ACHN (cell line): Measurements from ENCODE around the gene FYN.
"Not testable (repeated sequence)": the region's sequence is repeated elsewhere in the genome, so short reads cannot be mapped to it uniquely, and the experiment has no call there.

Experiments used
- DNase-seq: peaks from one replicate; pipeline ENCODE4 v3.0.0-alpha.2; 2015
- in situ Hi-C: cut with HindIII; loops from 2 replicates; pipeline ENCODE4 v1.10.0; 2017; ENCODE audit warnings: low sequenced_read_pairs, low pct_ligation_motif_present, low pct_unique_long_range_greater_than_20kb

FYN gene

DNA sequence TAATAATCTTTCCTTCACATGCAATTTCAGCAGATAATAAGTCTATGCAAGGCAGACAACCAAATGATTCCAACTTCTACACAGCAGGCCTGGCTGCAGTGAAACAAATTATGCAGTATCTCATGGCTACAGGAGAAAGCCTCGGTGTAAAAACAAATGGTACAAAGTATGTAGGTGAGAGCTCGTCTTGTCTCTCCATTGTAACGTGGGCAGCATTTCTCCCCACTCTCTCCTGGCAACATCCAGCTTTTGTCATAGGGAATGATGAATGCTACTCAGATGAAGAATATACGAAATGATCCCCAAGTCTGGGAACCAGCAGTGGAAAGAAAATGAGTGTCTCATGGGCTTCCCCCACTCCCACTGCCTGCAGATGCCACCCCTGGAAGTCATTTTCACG is 32.4 kb downstream of the FYN start:
- in situ Hi-C loops, result no loop called here
- no peak for DNase-seq

DNA sequence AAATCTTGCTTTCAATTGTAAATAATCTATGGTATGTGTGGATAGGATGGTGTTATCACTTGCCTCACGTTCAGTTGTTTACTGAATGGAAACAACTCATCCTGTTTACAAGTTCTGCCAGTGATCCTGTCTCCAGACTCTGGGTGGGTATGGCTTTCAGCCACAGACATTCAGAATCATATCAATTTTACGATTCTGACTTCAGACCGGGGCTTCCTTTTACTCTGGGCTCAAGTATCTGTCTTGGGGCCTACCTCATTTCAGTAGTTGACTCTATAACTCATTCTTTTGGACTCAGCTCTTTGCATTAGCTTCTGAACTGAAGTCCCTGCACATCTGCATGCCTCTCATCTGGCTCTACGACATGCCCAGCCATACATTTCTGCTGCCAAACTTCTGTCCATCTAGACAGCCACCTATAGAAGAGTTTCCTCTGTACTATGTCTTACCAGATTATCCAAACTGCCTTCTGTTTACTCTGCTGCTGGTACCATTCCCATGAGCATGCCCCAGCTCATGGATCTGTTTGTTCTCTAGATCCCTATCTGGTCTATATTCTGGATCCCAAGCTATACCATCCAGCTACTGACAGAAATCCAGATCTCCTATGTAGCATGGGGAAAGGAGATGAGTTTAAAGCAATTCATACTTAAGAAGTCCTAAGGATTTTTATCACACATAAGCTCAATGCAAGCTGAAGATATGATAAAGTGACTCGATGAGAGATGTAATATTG is 34.3 kb downstream of the FYN start:
- in situ Hi-C loops, result no loop called here
- no peak for DNase-seq

DNA sequence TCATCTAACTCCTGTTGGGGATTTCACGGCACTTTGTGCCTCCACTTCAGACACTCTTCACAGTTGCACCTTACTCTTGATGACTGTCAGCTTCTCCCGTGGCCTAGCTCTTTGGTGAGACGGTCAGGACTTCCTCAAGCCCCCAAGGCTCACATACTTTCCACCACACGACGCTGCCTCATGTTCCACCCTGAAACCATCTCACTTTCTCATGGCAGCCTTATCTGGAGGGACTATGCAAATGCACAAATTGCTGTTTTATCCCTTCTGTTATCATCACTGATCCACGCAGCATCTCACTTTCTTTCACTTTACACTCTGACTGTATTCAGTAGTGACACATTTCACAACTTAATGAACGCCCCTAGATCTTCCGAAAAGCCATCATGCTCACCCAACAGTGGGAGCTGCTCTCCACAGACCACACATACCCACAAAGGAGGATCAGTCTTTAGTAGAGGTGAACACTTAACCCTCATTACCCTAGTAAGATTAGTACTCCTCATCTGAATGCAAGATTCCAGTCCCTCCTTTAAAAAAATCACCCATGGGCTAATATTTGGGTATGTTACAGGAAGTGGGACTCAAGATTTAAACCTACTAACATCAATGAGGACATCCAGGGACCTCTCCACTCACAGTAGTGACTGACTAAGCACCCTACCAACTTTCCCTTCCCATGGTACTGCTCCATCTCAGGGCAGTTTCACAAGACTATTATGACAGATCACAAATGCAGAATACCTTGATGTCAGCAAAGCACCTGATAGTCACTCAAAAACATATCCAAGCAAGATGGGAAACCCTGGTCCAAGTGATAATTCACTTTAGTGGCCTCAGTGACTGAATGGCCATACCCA is 35.4 kb downstream of the FYN start:
- in situ Hi-C loops, result no loop called here

DNA sequence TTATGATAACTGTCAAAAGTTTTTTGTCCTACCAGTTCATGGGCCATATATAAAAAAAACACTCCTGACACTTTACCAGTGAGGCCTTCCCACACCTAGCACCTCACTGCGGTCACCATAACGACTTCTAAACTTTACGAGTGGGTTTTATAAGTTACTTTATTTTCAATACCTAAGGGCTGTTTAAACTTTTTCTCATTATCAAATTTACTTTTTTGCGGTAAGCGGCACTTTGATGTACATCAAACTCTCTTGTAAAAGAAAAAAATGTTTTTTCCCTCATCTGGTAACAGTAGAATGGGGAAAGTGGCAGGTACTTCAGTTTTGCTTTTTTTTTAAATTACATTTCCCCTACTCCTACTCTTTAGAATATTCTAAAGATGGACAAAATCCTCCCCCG is 36.2 kb downstream of the FYN start:
- in situ Hi-C loops, result no loop called here
- DNase-seq, result no peak

More for the DNA sequence above, 35.4 kb downstream of the FYN start:
- DNase-seq, result no peak

DNA sequence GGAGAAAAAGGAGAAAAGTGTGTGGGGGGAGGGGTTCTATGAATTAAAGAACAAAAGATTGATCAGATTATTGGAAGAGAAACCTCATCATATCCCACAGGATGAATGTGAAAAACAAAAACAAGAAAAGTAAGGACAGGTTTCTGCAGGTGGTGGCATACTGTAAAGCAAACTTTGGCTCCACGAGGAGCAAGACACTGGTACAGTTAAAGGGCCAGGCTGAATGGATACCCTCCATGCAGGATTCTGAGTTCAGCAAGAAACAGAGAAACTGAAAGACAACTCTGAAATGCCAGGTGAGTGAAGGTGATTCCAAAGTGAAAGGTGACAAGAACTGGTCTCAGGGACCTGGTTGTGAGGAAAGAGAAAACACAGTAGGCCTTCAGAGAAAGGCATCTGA is 37.4 kb downstream of the FYN start:
- in situ Hi-C loops, result no loop called here

DNA sequence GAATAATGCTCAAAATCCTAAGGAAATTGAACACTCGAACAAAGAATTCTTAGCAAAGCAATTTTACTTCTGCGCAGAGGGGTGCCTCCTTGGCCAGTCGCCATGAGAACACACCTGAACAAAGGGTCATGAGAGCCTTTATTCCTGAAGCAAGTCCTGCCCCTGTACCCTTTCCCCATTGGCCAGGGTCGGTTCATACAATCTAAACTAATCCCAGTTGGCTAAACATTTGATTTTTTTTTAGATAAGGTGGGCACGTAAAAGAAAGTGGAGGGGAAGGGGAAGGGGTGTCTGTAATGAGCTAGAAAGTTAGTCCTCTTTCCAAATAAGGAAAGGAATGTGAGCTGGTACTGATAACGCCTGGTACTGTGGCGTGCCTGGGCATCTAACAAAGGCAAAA is 37.9 kb downstream of the FYN start:
- in situ Hi-C loops, DNase-seq: not testable (repeated sequence)

More for the DNA sequence above, 37.4 kb downstream of the FYN start:
- DNase-seq, result no peak

DNA sequence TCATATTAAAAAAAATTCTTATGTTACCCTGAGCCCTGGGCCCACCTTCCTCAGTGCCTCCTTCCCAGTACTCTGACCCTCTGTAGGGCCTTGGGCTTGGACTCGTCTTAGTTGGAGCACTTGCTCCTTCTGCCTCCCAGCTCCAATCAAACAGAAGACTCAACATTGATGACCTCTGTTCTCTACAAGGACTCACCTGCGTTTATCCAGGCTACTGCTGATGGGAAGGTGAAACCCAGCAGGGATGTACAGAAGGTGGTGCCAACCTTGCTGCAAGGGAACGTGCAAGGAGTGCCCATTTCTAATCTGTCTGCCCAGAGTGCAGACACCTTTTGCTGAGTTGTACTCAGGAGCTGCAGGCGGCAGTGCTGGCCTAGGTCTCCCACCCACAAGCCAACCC is 38.9 kb downstream of the FYN start:
- no peak for DNase-seq
- in situ Hi-C loops, result no loop called here

DNA sequence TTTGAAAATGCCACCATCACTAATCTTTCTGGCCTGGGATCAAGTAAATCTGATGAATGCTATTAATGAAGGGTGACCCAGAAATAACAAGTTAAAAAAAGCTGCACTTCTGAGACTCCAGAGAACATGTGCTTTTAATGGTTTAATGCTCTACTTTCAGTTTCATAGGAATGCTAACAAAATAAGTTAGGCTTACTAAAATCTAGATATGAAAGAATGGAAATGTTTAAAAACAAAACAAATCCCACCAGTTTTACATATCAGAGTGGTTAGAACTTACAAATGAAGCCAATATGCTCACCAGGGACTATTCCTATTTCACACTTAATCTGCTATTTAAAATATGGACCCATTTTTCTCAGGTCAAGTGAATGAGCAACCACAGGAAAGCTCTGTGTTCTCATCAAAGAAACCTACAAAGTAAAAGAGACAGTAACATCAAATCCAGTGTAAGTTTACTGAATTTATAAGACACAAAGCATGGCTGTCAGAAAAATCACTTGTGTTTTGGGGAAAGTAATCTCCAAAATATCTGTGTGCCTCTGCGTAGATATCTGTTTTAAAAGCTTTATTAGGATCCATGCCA is 40.3 kb downstream of the FYN start:
- in situ Hi-C loops, result no loop called here
- no peak for DNase-seq

DNA sequence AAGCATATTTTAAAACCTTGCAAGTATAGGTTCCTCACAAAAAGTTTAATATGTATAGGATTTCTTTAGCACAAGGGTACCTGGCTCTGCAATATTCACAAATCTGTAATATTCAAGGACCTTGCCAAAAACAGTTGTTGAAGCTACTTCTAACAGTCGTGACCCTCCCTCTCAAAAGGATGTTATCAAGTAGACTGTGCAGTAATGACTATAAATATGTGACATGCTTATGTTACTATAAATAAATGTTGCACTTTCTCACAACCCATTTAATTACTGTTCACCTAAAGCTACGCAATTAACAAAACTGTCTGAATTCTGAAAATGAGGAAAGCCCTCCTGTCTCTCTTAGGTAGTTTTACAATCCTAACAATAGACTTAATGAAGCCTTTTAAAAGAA is 41.8 kb downstream of the FYN start:
- in situ Hi-C loops, result no loop called here
- DNase-seq, result no peak

DNA sequence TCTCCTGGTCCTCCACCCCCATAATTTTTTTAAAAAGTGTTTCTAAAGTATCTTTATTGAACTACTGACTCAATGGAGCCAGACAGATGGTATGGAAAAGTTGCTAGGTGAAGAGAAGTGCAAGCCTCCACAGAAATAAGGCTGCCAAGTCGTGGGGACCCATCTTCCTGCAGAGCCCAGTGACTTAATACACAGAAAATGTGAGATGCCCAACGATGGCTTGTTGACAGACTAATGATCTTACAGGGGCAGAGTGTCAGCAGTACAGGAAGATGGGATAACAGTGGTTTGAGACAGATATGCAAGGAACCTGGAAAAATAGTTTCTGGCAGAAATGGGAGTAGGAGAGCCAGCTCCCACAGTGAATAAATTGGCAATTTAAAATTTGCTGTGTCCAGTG is 43.3 kb downstream of the FYN start:
- no peak for DNase-seq
- in situ Hi-C loops, result no loop called here

DNA sequence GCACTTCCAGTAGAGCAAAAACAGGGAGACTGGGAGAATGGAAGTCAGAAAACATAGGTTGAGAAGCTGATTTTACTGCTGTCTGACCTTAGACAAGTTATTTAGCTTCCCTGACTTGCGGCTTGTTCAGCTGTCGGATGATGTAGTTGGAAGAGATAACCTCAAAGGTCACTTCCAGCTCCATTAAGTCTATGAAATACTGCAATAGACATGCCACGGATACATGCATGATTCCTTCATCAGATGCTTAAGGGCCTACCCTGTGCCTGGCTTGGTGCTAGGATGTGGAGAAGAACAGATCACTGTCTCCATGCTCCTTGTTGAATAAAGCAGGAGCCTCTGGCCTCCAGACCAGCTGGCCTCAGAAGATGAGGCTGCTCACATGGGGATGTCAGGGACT is 43.7 kb downstream of the FYN start:
- in situ Hi-C loops, result no loop called here
- DNase-seq, result no peak

DNA sequence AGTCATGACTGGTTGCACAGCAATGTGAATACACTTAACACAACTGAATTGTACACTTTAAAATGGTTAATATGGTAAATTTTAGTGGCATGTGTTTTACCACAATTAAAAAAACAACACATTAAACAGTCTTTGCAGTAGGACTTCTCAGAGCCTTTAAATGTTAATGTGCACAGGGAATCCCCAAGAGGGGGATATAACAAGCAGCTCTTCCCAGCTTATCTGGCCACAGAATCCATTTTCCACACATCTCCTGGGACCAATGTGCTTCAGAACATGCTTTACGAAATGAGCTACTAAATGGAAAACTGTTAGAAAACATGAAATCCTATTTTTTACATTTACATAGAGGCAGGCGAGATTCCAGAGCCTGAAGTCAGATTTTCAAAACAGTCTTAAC is 44.4 kb downstream of the FYN start:
- in situ Hi-C loops, result no loop called here
- DNase-seq, result no peak

DNA sequence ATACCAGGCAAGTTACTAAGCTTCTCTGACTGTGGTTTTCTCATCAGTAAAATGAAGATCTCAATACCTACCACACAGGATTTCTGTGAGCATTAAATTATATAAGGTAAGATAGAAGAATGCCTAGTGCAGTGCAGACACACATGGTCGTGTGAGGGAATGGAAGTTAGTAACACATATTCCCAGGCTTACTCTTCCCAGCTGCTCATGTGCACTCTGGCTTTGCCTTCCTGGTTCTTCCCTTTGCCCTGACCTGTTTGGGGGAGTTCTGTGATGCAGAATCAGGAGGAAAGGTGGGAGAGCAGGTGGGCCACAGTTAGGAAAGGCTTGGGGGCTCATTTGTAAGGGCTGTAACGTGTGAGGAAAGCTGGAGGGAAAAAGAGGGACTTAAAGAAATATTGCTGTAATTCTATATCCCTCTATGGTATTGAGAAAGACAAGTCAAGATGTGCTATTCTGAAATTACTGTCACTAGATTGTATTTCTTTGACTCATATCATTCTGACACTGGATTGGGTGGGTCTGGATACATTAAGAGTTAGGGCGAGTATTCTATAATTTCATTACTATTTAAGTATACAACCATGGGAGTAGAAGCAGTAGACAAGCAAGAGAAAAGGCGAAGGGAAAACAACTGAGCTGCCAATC is 47.7 kb downstream of the FYN start:
- in situ Hi-C loops, result no loop called here
- no peak for DNase-seq

DNA sequence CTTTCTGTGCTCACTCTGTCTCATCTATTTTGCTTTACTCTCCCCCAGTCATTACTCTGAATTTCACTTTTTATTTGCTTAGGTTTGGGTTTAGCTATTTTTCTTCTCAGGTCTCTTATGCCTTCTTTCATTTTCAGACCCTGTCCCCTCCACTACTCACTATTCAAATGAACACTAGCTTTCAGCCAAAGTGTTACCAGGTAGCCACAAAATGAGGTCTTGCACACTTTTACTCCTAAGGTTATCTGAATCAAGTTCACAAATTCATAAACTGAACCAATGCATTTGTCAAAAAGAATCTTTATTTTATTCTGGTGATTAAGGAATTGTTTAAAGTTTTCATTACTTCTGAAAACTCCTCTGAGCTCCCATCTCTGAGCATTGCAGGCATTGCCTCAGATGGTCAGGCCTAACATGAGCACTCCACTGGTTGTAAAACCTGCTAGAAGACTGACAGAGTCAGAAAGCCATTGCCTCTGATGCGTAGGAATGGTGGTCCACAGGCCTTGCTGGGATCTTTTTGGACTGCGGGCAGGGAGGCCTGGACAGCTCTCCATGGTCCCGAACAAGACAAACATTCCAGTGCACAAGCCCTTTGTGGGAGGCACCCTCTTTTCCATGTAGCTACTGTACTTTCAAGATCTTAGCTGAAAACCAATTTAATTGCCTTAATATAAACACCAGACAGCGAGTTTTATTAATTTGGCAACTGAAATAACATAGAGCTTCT is 48.5 kb downstream of the FYN start:
- DNase-seq, result no peak
- in situ Hi-C loops, result no loop called here

DNA sequence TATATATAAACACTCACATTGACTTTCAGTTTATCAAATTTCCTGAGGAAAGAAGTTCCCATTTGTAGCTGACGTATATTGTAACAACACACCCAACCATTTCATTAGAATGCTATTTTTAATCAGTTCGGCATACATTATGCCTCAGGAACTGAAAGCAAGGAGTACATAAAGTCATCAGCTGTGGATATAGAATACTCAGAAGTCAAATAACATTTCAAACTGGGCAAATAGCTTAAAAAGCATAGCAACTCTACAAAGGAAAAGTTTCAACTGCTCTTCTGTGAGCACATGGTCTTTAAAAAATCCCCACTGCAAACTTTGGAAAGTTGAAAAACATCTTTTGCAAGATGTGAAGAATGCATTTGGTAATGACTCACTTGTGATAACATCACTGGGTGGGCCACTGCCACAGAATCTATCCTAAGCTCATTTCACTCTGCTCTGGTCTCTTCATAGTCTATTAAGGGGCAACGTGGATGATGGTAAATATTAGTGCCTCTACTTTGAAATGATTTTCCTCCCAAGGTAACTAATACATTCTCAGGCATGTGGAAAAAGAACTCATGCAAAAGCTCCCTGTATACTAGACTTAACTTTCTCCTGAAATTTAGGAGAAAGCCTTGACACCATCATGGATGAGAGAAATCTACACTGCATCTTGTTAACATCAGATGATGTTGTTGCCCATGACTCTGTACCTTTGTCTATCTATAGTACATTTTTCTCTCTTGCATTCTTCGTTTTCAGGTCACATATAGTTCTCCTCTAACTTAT is 49.2 kb downstream of the FYN start:
- in situ Hi-C loops, result no loop called here
- DNase-seq, result no peak

DNA sequence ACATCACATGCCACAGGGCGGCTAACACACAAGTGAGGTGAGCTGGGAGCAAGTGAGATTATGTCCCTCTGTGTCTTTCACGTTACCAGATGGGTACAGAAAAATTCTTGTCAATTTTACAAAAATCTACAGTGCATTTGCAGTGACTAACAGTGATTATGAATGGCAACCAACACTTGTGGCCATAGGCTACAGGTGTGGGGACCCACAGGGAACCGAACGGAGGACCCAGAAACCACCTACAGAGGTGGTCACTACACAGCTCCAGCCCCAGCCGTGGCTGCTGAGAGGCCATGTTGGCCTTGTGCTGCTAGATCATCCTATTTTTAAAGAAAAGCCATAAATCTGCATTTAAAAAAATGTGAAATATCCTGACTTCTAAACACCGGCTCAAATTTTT is 50.2 kb downstream of the FYN start:
- in situ Hi-C loops, result no loop called here
- no peak for DNase-seq

DNA sequence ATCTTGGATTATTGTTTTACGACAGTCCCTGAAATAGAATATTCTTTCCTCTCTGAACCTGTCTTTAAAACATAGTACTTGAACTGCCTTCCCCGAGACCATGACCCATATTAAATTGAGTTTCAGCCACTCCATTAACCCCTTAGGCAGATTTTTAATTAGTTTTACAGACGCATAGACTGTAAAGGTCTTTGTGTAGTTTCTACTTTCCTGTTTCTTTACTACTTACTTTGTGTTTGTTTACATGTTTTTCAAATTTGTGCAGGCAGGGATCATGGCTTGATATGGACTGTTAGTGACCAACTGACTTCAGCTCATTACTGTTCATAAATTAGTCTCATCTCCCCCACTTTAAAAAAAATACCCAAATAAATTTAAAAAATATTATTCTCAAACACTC is 53.8 kb downstream of the FYN start:
- no peak for DNase-seq
- in situ Hi-C loops, result no loop called here
